Measurements from ENCODE around the gene ARHGAP24. TPM values are rescaled to one million over a fixed set of nuclear protein-coding genes. Genes with fewer than 3 reads are reported as not detected.
A peak's percentile ranks its signal among the peaks of the same experiment; 100 is the strongest.

Gene ARHGAP24
- total and polyA plus RNA-seq, 7 donors = 0.46 to 40.4 (median 23.1) TPM

GRCh38 chr4:85669992-85670548 lies 195.1 kb downstream of the ARHGAP24 start:
- WGBS, 2 donors = 84 to 86% methylated on average over 3 of the region's 3 CpGs
- intact Hi-C loops (cut with DNase I) = no loop called here
- no peak overlapping the region for H3K4me3 ChIP-seq
- TF ChIP-seq POLR2A (IDR thresholded peaks at IDR 0.05) (no peak), CTCF (IDR thresholded peaks at IDR 0.05) (no peak), POLR2AphosphoS5 (IDR thresholded peaks at IDR 0.05) (no peak), EP300 (IDR thresholded peaks at IDR 0.05) (no peak)
- H3K27ac ChIP-seq = no peak overlapping the region
- peaks cover 0 to 6% (median 2%) of the 10 kb centered on the region in 4 donors for H3K4me1 ChIP-seq
- no peaks in the 10 kb centered on the region for H3K36me3 ChIP-seq
- H3K27me3 ChIP-seq = no peaks in the 10 kb centered on the region
- no peak for DNase-seq
- no peaks in the 10 kb centered on the region for H3K9me3 ChIP-seq

- H3K4me3 ChIP-seq = no peak overlapping the region
- no peaks in the 10 kb centered on the region for H3K36me3 ChIP-seq
- no peak for TF ChIP-seq EP300 (IDR thresholded peaks at IDR 0.05)
- no peak for TF ChIP-seq CTCF (IDR thresholded peaks at IDR 0.05)
- intact Hi-C loops (cut with DNase I) = no loop called here
- WGBS, 2 donors = 66 to 92% methylated on average over 2 of the region's 2 CpGs
- peaks cover 0 to 6% (median 3%) of the 10 kb centered on the region in 4 donors for H3K4me1 ChIP-seq
- DNase-seq = no peak
- H3K27me3 ChIP-seq = no peaks in the 10 kb centered on the region
- H3K27ac ChIP-seq = peak overlapping the region in 1 of 4 donors; percentile 45
- H3K9me3 ChIP-seq = no peaks in the 10 kb centered on the region
Measured at GRCh38 chr4:85671120-85671519, 196.2 kb downstream of the ARHGAP24 start.

DNA sequence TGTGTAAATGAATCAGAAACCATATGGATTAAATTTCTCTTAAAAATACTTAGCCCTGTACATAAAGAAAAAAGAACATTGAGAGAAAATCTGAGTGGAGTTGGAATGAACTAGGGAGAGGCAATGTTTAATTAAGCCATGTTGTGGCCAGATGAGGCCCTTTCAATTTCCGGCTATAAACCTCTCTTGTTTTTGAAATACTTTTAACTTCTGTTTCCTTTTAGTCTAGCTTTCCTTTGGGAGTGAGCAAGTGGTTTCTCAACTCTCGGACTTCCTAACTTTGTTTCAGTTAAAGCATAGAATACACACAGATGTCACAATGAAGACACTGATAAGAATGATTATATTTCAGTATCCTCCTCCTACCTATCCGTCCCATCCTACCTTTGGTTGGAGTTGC lies 197.2 kb downstream of the ARHGAP24 start:
- H3K4me1 ChIP-seq = peaks cover 0 to 16% (median 3%) of the 10 kb centered on the region in 4 donors
- no peaks in the 10 kb centered on the region for H3K36me3 ChIP-seq
- 55 to 63% methylated on average over 3 of the region's 3 CpGs for WGBS, 2 donors
- DNase-seq = no peak
- no peak overlapping the region for H3K4me3 ChIP-seq
- H3K27me3 ChIP-seq = no peaks in the 10 kb centered on the region
- H3K9me3 ChIP-seq = no peaks in the 10 kb centered on the region
- peak overlapping the region in 2 of 4 donors; percentile 18 to 45 for H3K27ac ChIP-seq
- TF ChIP-seq POLR2A (IDR thresholded peaks at IDR 0.05) = no peak
- no peak for TF ChIP-seq POLR2AphosphoS5 (IDR thresholded peaks at IDR 0.05)
- TF ChIP-seq EP300 (IDR thresholded peaks at IDR 0.05) = no peak
- no peak for TF ChIP-seq CTCF (IDR thresholded peaks at IDR 0.05)
- intact Hi-C loops (cut with DNase I) = no loop called here

DNA sequence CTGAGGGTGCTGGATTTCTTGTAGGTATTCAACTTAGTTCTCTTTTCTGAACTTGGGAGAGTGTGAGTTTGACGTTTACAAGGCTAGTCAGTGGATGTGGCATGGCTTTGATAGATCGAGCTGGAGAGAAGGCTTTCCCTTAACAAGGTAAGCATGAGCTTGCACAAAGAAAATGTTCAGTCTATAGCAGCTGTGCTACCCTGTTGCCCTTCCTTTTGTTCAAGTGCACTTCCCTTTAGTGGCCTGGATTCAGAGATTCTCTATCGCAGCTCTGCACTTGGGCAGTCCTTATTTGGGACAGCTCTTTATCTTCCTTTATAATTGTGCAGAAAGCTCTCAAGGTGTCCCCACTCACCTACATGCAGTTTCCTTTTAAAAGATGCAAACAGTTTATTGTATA lies 198.0 kb downstream of the ARHGAP24 start:
- 53 to 82% methylated on average over 3 of the region's 3 CpGs for WGBS, 2 donors
- DNase-seq = no peak
- H3K27ac ChIP-seq = peak overlapping the region in 1 of 4 donors; percentile 45
- TF ChIP-seq POLR2A (IDR thresholded peaks at IDR 0.05) (no peak), POLR2AphosphoS5 (IDR thresholded peaks at IDR 0.05) (no peak), CTCF (IDR thresholded peaks at IDR 0.05) (no peak), EP300 (IDR thresholded peaks at IDR 0.05) (no peak)
- no peaks in the 10 kb centered on the region for H3K27me3 ChIP-seq
- no peaks in the 10 kb centered on the region for H3K36me3 ChIP-seq
- H3K9me3 ChIP-seq = no peaks in the 10 kb centered on the region
- H3K4me1 ChIP-seq = peaks cover 0 to 23% (median 3%) of the 10 kb centered on the region in 4 donors
- H3K4me3 ChIP-seq = no peak overlapping the region
- intact Hi-C loops (cut with DNase I) = no loop called here

DNA sequence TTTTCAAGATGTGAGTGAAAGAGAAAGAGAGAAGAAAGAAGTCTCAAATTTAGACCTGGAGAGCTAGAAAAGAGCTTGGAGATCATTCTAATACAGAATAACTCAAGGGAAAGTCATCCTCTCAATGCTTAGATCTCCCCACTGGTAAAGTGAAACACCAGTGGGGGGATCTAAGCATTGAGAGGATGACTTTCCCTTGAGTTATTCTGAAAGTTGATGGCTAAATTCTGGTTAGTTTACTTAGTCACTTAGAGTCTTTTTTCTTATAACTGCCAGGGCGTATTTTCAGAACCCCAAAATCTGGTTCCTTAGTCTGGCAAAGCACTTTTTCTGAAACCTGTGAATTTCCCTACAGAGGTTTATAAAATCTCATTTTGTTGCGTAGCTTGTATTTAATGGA lies 198.6 kb downstream of the ARHGAP24 start:
- WGBS, 2 donors = 88 to 89% methylated on average over 2 of the region's 2 CpGs
- Histone ChIP-seq H3K4me3 (no peak overlapping the region), H3K4me1 (peaks cover 0 to 23% (median 3%) of the 10 kb centered on the region in 4 donors), H3K27ac (peak overlapping the region in 1 of 4 donors; percentile 45), H3K36me3 (no peaks in the 10 kb centered on the region), H3K27me3 (no peaks in the 10 kb centered on the region), H3K9me3 (no peaks in the 10 kb centered on the region)
- TF ChIP-seq EP300 (IDR thresholded peaks at IDR 0.05) (no peak), POLR2AphosphoS5 (IDR thresholded peaks at IDR 0.05) (no peak), CTCF (IDR thresholded peaks at IDR 0.05) (no peak), POLR2A (IDR thresholded peaks at IDR 0.05) (no peak)
- no peak for DNase-seq
- intact Hi-C loops (cut with DNase I) = no loop called here
